Esophagus muscularis mucosa (tissue), 4 donors: Measurements from ENCODE around the gene KLF18.

Experiments used
- CTCF ChIP-seq, 3 experiments: fragments of 200-600 bp in 2 of 3; fragments of 450-650 bp in 1 of 3; sonication (generic) in 2 of 3; IDR thresholded peaks; one replicate each; pipeline ENCODE4 v1.5.1; 2017 to 2019; ENCODE audit warnings: antibody characterized with exemption in 3 of 3, mild to moderate bottlenecking in 2 of 3, moderate library complexity in 1 of 3
- EP300 ChIP-seq: sonication (generic); formaldehyde crosslinking; IDR thresholded peaks from one replicate; pipeline ENCODE4 v1.6.1; 2017; ENCODE audit warnings: antibody characterized with exemption
- POLR2A ChIP-seq: fragments of 450-650 bp; IDR thresholded peaks from one replicate; pipeline ENCODE4 v1.6.1; 2017; ENCODE audit warnings: antibody characterized with exemption, moderate library complexity, mild to moderate bottlenecking, low read depth

- TF ChIP-seq CTCF (IDR thresholded peaks at IDR 0.05) (no peak), EP300 (no peak), POLR2A (no peak)
Measured at GRCh38 chr1:44110916-44111315, 30.5 kb downstream of the KLF18 start.
